ENCODE results near the gene SYNPO2.

Gene SYNPO2

DNA sequence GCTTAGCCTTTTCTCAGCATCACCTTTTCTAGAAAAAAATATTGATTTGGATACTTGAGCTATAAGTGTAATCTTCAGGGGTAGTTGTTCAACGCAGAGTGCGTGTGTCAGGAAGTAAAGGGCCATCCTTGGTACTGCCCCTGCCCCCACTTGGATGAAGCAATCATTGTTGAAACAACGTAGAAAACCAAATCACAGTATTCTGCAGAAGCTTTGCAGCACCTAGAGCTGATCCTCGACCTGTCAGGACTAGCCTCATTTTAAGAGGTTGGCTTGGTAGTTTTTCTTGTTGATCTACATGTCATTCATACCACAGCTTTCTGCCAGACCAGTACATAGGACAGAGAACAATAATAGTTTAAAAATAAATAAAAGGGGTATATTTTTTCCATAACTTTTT lies 181.6 kb downstream of the SYNPO2 start:
- DNase-seq, result no peak

- DNase-seq, result no peak
These were observed 192.3 kb downstream of the SYNPO2 start for GRCh38 chr4:119080721-119081541.

GRCh38 chr4:119081542-119081859 lies 192.8 kb downstream of the SYNPO2 start:
- DNase-seq, result no peak

GRCh38 chr4:119081943-119082342 lies 193.3 kb downstream of the SYNPO2 start:
- DNase-seq, result no peak

GRCh38 chr4:119082661-119083060 lies 194.0 kb downstream of the SYNPO2 start:
- DNase-seq, result no peak

- DNase-seq, result no peak
These were observed 195.9 kb downstream of the SYNPO2 start for GRCh38 chr4:119084513-119084912.

GRCh38 chr4:119087121-119087520 lies 198.5 kb downstream of the SYNPO2 start:
- DNase-seq, result peak; percentile 24

DNA sequence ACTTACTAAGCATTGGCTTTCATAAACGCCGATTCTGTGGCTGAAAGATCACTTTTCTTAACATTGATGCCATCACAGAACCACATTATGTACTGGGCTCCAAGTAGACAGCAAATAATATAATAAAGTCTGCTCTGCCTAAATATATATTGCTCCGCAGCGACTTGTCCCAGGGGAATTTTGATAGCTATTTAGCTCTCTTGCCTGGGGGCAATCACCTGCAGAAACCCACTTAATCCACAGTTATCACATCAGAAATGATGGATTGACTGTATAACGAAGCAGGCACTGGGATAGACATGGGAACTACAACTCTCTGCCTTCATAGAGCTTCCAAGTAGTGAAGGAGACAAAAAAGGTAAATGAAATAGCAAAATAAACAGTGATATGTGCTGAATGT lies 199.0 kb downstream of the SYNPO2 start:
- no peak for DNase-seq

DNA sequence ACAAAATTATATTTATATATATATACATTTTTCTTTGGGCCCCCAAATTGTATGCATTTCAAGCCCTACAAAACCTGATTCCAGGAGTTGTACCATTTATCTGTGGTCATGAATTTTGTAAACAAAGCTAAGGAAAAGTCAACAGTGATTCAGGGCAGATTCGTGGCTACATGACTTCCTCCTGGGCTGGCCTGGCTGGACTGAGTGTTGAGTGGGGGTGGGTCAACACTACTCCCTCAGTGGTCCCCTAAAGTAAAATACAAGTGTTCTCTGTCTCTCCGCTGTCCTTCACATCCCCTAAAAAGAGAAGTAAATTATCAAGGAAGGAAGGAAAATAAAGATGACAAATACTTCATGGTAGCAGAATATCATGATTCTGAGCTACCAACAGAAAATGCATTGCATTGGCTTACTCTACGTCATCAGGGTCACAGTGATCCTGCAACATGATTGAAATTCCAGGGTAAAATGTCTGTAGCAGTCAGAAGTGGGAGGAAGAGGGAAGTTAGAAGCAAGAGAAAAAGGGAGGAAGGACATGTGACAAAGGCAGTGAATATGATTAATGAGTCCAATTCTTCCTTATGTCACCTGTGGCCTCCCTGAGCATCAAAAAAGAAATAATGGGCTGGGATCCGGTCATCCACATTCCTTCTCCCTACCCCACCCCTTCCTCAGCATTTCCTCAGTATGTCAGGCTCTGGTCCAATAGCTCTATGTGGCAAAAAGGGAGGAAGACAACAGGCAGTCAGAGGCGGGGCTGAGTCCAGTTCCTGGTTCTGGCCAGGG lies 204.6 kb downstream of the SYNPO2 start:
- no peak for DNase-seq

DNA sequence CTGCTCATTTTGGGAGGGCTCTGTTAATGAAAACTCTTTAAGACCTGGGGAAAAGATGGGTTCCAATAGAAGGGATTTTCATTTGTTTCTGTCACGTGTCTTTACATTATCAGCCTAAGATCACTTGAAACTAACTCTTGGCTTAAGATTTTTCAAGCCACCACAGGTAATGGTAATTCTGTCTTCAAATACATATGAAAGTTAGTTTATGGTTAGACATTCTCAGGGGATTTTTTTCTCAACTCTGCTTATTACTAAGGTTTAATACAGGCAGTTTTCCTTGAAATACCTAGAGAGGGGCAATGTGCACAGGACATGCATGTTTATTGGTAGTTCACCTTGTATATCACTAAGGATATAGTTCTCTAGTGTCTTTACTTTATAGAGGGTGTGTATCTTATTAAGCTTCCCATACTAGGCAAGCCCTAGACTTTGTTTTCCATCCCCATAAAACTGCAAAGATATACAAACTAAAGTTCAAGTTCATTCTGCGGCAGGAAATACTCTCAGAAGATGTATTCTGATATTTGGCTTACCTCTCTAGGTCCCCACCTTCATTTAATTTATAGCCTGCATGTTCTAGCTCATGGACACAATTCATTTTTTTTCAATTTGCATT lies 208.7 kb downstream of the SYNPO2 start:
- DNase-seq, result no peak

DNA sequence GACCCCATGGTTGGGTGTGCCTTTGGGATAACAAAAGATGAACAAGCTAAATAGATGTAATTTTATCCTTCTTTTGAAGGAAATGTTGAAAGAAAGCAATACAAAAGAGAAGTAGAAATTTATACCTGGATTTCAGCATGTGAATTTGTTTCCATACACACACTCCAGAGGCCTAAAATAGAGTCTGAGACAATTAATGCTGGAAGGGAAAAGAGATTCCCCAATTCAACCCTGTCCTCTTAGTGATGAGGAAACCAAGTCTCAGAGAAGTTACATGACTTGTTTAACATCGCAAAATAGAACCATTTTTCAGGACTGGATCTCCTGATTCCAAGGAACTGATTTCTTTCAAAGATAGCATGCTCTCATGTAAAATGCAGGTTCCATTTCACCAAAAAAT lies 209.7 kb downstream of the SYNPO2 start:
- no peak for DNase-seq

GRCh38 chr4:119099227-119099810 lies 210.7 kb downstream of the SYNPO2 start:
- peak; percentile 71 for DNase-seq

DNA sequence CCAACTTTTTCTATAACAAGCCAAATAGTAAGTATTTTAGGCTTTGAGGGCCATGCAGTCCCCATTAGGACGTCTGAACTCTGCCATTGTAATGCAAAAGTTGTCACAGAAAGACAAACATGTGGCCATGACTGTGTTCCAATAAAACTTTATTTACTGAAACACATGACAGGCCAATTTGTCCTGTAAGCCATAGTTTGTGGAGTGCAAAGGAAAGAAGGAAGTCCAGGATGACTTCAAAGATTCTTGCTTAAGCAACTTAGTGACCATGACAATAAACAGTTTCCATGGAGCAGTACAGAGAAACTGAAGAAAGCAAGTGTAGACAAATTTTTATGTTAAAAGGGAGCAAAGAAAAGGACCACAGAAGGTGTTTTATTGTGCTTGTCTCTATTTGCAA lies 212.0 kb downstream of the SYNPO2 start:
- DNase-seq, result no peak

GRCh38 chr4:119103263-119103662 lies 214.6 kb downstream of the SYNPO2 start:
- peak; percentile 95 for DNase-seq

- DNase-seq, result no peak
These were observed 216.1 kb downstream of the SYNPO2 start for GRCh38 chr4:119104644-119105273.

DNA sequence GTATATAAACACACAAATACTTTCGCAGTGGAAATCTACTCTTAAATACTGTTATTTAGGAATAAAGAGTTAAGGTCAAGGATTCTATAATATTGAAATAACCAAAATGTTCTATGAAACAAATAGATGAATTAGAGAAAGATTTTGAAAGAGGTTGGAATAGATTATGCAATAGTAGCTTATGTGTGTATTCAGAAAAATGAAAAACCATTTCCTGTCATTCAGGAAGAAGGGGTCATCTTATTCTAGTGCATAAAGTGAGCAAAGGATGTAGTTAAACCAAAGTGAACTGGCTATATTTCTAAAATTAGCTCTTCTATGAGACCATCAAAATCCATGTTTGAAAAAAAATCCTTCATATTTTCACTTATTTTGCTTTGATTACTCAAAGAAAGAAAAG lies 217.0 kb downstream of the SYNPO2 start:
- peak; percentile 48 for DNase-seq

GRCh38 chr4:119106036-119107000 lies 217.7 kb downstream of the SYNPO2 start:
- DNase-seq, result no peak

- DNase-seq, result no peak
These were observed 221.5 kb downstream of the SYNPO2 start for GRCh38 chr4:119110121-119110520.

Measured in HCEC 1CT (cell line).